Esophagus muscularis mucosa (tissue), 4 donors: Measurements from ENCODE around the gene HES1. TPM values are rescaled to one million over a fixed set of nuclear protein-coding genes. Genes with fewer than 3 reads are reported as not detected.
"Not testable (repeated sequence)": the region's sequence is repeated elsewhere in the genome, so short reads cannot be mapped to it uniquely, and the experiment has no call there.

Experiments
- DNase-seq: peaks from one replicate; pipeline ENCODE4 v3.0.0-alpha.2; 2017; ENCODE audit errors: extremely low spot score
- H3K27ac ChIP-seq, 4 donors: fragments of 200-600 bp; sonication (generic); replicated peaks in 1 of 4; 1 replicate in 3 of 4; 2 replicates in 1 of 4; pipeline ENCODE4 v1.5.1; 2016 to 2019; ENCODE audit warnings: mild to moderate bottlenecking in 1 of 4
- H3K27me3 ChIP-seq, 4 donors: fragments of 200-600 bp; sonication (generic); one replicate each; pipeline versions ENCODE4 v1.5.1 to v1.6.0; 2016 to 2019
- H3K36me3 ChIP-seq, 4 donors: fragments of 200-600 bp; sonication (generic); one replicate each; pipeline ENCODE4 v1.5.1; 2016 to 2019
- H3K4me1 ChIP-seq, 4 donors: fragments of 200-600 bp; sonication (generic); one replicate each; pipeline ENCODE4 v1.5.1; 2016 to 2019
- H3K4me3 ChIP-seq, 4 donors: fragments of 200-600 bp; sonication (generic); 1 replicate in 2 of 4; 2 replicates in 2 of 4; pipeline ENCODE4 v1.5.1; 2016 to 2019; ENCODE audit warnings: mild to moderate bottlenecking in 4 of 4, moderate library complexity in 1 of 4
- H3K9me3 ChIP-seq, 4 donors: fragments of 200-600 bp; sonication (generic); 1 replicate in 3 of 4; 2 replicates in 1 of 4; pipeline ENCODE4 v1.5.1; 2016 to 2019
- EP300 ChIP-seq: sonication (generic); formaldehyde crosslinking; IDR thresholded peaks from one replicate; pipeline ENCODE4 v1.6.1; 2017; ENCODE audit warnings: antibody characterized with exemption
- POLR2A ChIP-seq: fragments of 450-650 bp; IDR thresholded peaks from one replicate; pipeline ENCODE4 v1.6.1; 2017; ENCODE audit warnings: antibody characterized with exemption, moderate library complexity, mild to moderate bottlenecking, low read depth
- POLR2AphosphoS5 ChIP-seq, 2 donors: sonication (generic); formaldehyde crosslinking; IDR thresholded peaks; one replicate each; pipeline ENCODE4 v1.6.1; 2017; ENCODE audit warnings: antibody characterized with exemption in 2 of 2
- WGBS: methylation state at CpG from one replicate; pipeline ENCODE4 v1.1.5; 2018; 5-methylcytosine and 5-hydroxymethylcytosine counted together
- intact Hi-C: fragments of 100-400 bp; cut with DNase I; formaldehyde crosslinking; loops from one replicate; pipeline ENCODE4 v1.15.1; 2023
- total RNA-seq, 4 donors: library from RNA; depleted of rRNA; stranded (reverse); fragments of >200 nt; gene quantifications; one replicate each; pipeline versions ENCODE4 v1.1.0 to v1.2.1, GENCODE V29; 2016
- TF ChIP-seq, protein P1 (sequence below), 3 experiments: fragments of 200-600 bp in 2 of 3; fragments of 450-650 bp in 1 of 3; sonication (generic) in 2 of 3; IDR thresholded peaks; one replicate each; pipeline ENCODE4 v1.5.1; 2017 to 2019; ENCODE audit warnings: antibody characterized with exemption in 3 of 3, mild to moderate bottlenecking in 2 of 3, moderate library complexity in 1 of 3

Gene HES1
- total RNA-seq, 4 donors from 2014 or later = 12.0 to 32.3 (median 26.9) TPM

- peak; percentile 84 to 88 for TF ChIP-seq POLR2AphosphoS5 (IDR thresholded peaks at IDR 0.05)
- no peak for TF ChIP-seq POLR2A
- TF ChIP-seq, protein P1, sequence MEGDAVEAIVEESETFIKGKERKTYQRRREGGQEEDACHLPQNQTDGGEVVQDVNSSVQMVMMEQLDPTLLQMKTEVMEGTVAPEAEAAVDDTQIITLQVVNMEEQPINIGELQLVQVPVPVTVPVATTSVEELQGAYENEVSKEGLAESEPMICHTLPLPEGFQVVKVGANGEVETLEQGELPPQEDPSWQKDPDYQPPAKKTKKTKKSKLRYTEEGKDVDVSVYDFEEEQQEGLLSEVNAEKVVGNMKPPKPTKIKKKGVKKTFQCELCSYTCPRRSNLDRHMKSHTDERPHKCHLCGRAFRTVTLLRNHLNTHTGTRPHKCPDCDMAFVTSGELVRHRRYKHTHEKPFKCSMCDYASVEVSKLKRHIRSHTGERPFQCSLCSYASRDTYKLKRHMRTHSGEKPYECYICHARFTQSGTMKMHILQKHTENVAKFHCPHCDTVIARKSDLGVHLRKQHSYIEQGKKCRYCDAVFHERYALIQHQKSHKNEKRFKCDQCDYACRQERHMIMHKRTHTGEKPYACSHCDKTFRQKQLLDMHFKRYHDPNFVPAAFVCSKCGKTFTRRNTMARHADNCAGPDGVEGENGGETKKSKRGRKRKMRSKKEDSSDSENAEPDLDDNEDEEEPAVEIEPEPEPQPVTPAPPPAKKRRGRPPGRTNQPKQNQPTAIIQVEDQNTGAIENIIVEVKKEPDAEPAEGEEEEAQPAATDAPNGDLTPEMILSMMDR (IDR thresholded peaks at IDR 0.05) = no peak
- peak; percentile 45 for TF ChIP-seq EP300
- intact Hi-C loops = no loop called here
- H3K36me3 ChIP-seq = no peaks in the 10 kb centered on the region
- peaks cover 11 to 36% (median 30%) of the 10 kb centered on the region in 4 donors for H3K4me1 ChIP-seq
- peak; percentile 95 for DNase-seq
- WGBS = 42% methylated on average over 16 of the region's 18 CpGs
- H3K9me3 ChIP-seq = no peaks in the 10 kb centered on the region
- peak overlapping the region; percentile 59 to 75 (median 63) for H3K27ac ChIP-seq
- H3K4me3 ChIP-seq = no peak overlapping the region
- H3K27me3 ChIP-seq = no peaks in the 10 kb centered on the region
Measured at GRCh38 chr3:194089357-194090177, 46.4 kb upstream of the HES1 start.

- intact Hi-C loops, H3K27me3 ChIP-seq, H3K9me3 ChIP-seq, H3K4me3 ChIP-seq, H3K36me3 ChIP-seq, DNase-seq: not testable (repeated sequence)
- 92% methylated on average over 10 of the region's 10 CpGs for WGBS
- H3K27ac ChIP-seq = peak overlapping the region; percentile 47 to 66 (median 60)
- peaks cover 11 to 38% (median 30%) of the 10 kb centered on the region in 4 donors for H3K4me1 ChIP-seq
Measured at GRCh38 chr3:194090178-194090555, 45.8 kb upstream of the HES1 start.

GRCh38 chr3:194090716-194091115 is 45.2 kb upstream of the HES1 start:
- Histone ChIP-seq H3K36me3 (no peaks in the 10 kb centered on the region), H3K27ac (no peak overlapping the region), H3K4me3 (no peak overlapping the region), H3K27me3 (no peaks in the 10 kb centered on the region), H3K9me3 (no peaks in the 10 kb centered on the region), H3K4me1 (peaks cover 11 to 43% (median 30%) of the 10 kb centered on the region in 4 donors)
- DNase-seq = no peak
- intact Hi-C loops = no loop called here
- 90% methylated on average over 5 of the region's 8 CpGs for WGBS
- TF ChIP-seq, protein P1 (IDR thresholded peaks at IDR 0.05) = no peak
- TF ChIP-seq POLR2A = no peak
- no peak for TF ChIP-seq EP300
- no peak for TF ChIP-seq POLR2AphosphoS5 (IDR thresholded peaks at IDR 0.05)

DNA sequence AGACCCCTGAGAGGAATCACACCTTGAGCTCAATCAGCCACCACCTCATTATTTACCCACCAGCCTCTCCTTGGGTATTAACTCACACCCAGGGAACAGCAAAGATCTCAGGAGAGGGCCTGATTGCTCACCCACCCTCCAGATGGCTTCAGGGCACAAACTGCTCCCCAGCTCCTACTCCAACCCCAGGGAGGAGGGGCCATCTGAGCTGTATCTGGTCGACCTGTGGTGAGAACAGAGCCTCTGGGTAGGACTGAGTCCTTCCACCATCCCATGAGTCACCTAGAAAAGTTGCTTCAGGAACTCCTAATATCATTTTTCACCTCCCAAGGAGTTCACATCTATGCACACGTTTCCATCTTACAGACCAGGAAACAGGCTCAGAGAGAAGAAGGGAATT is 44.8 kb upstream of the HES1 start:
- Histone ChIP-seq H3K27me3 (no peaks in the 10 kb centered on the region), H3K9me3 (no peaks in the 10 kb centered on the region), H3K4me1 (peaks cover 11 to 43% (median 30%) of the 10 kb centered on the region in 4 donors), H3K4me3 (no peak overlapping the region), H3K27ac (no peak overlapping the region), H3K36me3 (no peaks in the 10 kb centered on the region)
- intact Hi-C loops = no loop called here
- 78% methylated on average over 1 of the region's 2 CpGs for WGBS
- TF ChIP-seq, protein P1 (IDR thresholded peaks at IDR 0.05) = no peak
- TF ChIP-seq POLR2A (no peak), POLR2AphosphoS5 (IDR thresholded peaks at IDR 0.05) (no peak), EP300 (no peak)
- no peak for DNase-seq

- H3K9me3 ChIP-seq, intact Hi-C loops, H3K27me3 ChIP-seq, H3K36me3 ChIP-seq, H3K27ac ChIP-seq, DNase-seq, H3K4me3 ChIP-seq: not testable (repeated sequence)
- peaks cover 13 to 36% (median 22%) of the 10 kb centered on the region in 4 donors for H3K4me1 ChIP-seq
- 94% methylated on average over 4 of the region's 6 CpGs for WGBS
Measured at GRCh38 chr3:194091897-194092296, 44.1 kb upstream of the HES1 start.
